GM12874 (cell line): ENCODE results near the gene PDCD10.

Experiments
- TF ChIP-seq, protein P1 (sequence below): IDR thresholded peaks from 2 replicates; pipeline ENCODE4 v1.5.1; 2011; ENCODE audit warnings: low read depth, mild to moderate bottlenecking, control low read depth, low read length, moderate library complexity; ENCODE audit not compliant: insufficient read depth

Gene PDCD10

DNA sequence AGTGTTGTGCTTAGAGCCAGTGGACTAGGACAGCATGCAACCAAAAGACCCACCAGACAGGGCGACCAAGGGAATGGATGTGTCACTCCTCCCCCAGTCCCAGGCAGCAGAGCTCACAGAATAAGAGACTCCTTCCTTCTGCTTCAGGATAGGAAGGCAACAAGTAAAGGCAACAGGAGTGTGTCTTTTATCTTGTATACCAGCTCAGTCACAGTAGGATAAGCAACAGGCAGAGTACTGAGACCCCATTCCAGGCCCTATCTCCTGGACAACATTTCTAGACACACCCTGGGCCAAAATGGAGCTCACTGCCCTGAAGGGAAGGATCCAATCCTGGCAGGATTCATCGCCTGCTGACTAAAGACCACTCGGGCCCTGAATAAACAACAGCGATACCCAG lies 25.0 kb downstream of the PDCD10 start:
- TF ChIP-seq, protein P1, sequence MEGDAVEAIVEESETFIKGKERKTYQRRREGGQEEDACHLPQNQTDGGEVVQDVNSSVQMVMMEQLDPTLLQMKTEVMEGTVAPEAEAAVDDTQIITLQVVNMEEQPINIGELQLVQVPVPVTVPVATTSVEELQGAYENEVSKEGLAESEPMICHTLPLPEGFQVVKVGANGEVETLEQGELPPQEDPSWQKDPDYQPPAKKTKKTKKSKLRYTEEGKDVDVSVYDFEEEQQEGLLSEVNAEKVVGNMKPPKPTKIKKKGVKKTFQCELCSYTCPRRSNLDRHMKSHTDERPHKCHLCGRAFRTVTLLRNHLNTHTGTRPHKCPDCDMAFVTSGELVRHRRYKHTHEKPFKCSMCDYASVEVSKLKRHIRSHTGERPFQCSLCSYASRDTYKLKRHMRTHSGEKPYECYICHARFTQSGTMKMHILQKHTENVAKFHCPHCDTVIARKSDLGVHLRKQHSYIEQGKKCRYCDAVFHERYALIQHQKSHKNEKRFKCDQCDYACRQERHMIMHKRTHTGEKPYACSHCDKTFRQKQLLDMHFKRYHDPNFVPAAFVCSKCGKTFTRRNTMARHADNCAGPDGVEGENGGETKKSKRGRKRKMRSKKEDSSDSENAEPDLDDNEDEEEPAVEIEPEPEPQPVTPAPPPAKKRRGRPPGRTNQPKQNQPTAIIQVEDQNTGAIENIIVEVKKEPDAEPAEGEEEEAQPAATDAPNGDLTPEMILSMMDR = no peak

GRCh38 chr3:167705840-167706239 lies 28.9 kb downstream of the PDCD10 start:
- TF ChIP-seq, protein P1 = no peak

DNA sequence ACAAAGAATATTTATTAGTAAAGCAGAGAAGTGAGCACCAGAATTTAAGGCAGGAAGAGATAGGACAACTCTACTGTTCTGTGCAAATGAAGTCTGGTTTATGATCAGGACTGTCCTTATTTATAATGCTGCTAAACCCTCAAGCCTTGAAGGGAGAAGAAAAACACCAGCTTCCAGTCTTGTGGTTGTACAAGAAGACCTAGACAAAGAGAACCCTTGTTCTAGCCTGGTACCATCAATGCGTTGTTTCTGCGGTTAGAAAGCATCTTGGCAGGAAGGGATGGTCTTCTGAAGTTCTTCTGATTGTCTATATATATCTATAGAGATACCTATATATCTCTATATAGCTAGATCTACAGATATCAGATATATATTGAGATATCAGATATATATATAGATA lies 33.8 kb downstream of the PDCD10 start:
- TF ChIP-seq, protein P1 = no peak

- TF ChIP-seq, protein P1 = no peak
Observed at GRCh38 chr3:167700046-167700445, 34.6 kb downstream of the PDCD10 start.

- TF ChIP-seq, protein P1 = no peak
Observed at GRCh38 chr3:167694121-167694520, 40.6 kb downstream of the PDCD10 start.

- TF ChIP-seq, protein P1 = no peak
Observed at GRCh38 chr3:167691366-167691765, 43.3 kb downstream of the PDCD10 start.

DNA sequence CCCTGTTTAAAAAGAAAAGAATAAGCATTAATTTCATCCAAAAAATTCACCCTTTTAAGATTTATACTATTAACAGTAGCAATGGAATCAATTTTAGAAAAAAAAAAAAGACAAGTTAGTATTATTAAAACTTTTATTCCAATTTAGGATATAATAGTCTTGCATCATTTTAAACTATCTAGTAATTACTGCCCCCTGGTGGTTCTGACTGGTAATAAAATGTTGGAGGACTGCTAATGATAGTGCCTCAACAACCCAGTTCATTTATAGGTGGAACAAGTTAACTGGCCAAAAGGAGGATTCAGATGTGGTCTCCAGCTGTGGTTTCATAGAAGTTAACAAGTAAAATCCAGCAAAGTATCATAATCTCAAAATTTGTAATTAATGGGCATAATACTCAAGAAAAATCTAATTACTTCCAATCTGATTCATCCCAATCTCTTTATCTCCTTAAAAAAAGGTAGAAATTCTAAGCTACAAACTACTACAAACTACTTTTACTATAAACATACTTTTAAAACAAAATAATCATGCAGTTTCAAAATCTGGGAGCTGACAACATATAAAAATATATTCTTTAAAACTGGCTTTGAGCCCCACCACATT lies 50.2 kb downstream of the PDCD10 start:
- TF ChIP-seq, protein P1 = peak; percentile 42; the same call in 1 of the 2 replicates
